Chondrocyte (in vitro differentiated cells): ENCODE results near the gene RALGAPA1. TPM values are rescaled to one million over a fixed set of nuclear protein-coding genes. Genes with fewer than 3 reads are reported as not detected.

Source experiments
- DNase-seq: peaks from one replicate; pipeline ENCODE4 v3.0.0; 2021; ENCODE audit warnings: mixed read lengths, low spot score
- H3K27ac Mint-ChIP-seq: one replicate; pipeline ENCODE4 v1.8.0; 2021; ENCODE audit warnings: mild to moderate bottlenecking, moderate library complexity, mixed read lengths; ENCODE audit not compliant: unreplicated experiment
- H3K27me3 Mint-ChIP-seq: 2 replicates; pipeline ENCODE4 v1.8.0; 2021; ENCODE audit warnings: low read depth, mixed read lengths
- H3K36me3 Mint-ChIP-seq: 2 replicates; pipeline ENCODE4 v1.8.0; 2021; ENCODE audit warnings: low read depth, mixed read lengths
- H3K4me1 Mint-ChIP-seq: 2 replicates; pipeline ENCODE4 v1.8.0; 2021; ENCODE audit warnings: low read depth, mild to moderate bottlenecking, mixed read lengths
- H3K4me3 Mint-ChIP-seq: one replicate; pipeline ENCODE4 v1.8.0; 2021; ENCODE audit warnings: mild to moderate bottlenecking, moderate library complexity, mixed read lengths; ENCODE audit not compliant: unreplicated experiment
- H3K9me3 Mint-ChIP-seq: 2 replicates; pipeline ENCODE4 v1.8.0; 2021; ENCODE audit warnings: low read depth, mixed read lengths
- CTCF ChIP-seq: fragments of 200-600 bp; sonication (generic); IDR thresholded peaks from 2 replicates; pipeline ENCODE4 v1.5.0; 2021; ENCODE audit warnings: antibody characterized with exemption, mild to moderate bottlenecking, moderate library complexity
- total RNA-seq: library from RNA; stranded (reverse); gene quantifications from 3 replicates; pipeline ENCODE4 v1.2.1, GENCODE V29; 2021

The RALGAPA1 gene
- total RNA-seq, 1 donor from 2014 or later, result 33.2 TPM

GRCh38 chr14:35666429-35667043 is 142.6 kb downstream of the RALGAPA1 start:
- Mint-ChIP-seq H3K36me3 (peaks cover 19% of the 10 kb centered on the region), H3K9me3 (no peaks in the 10 kb centered on the region), H3K27me3 (no peaks in the 10 kb centered on the region), H3K4me3 (no peak overlapping the region), H3K4me1 (peaks cover 9% of the 10 kb centered on the region), H3K27ac (no peak overlapping the region)
- no peak for DNase-seq
- TF ChIP-seq CTCF, result no peak

- TF ChIP-seq CTCF, result no peak
- Mint-ChIP-seq H3K27me3 (no peaks in the 10 kb centered on the region), H3K36me3 (peaks cover 15% of the 10 kb centered on the region), H3K4me1 (no peaks in the 10 kb centered on the region), H3K27ac (no peak overlapping the region), H3K9me3 (no peaks in the 10 kb centered on the region), H3K4me3 (no peak overlapping the region)
- no peak for DNase-seq
These were observed 147.2 kb downstream of the RALGAPA1 start for GRCh38 chr14:35661875-35662274.

GRCh38 chr14:35653045-35653444 is 156.1 kb downstream of the RALGAPA1 start:
- no peak for TF ChIP-seq CTCF
- Mint-ChIP-seq H3K4me3 (no peak overlapping the region), H3K36me3 (peaks cover 12% of the 10 kb centered on the region), H3K4me1 (no peaks in the 10 kb centered on the region), H3K27ac (no peak overlapping the region), H3K27me3 (no peaks in the 10 kb centered on the region), H3K9me3 (no peaks in the 10 kb centered on the region)
- DNase-seq, result no peak

GRCh38 chr14:35643513-35643912 is 165.6 kb downstream of the RALGAPA1 start:
- no peak overlapping the region for H3K4me3 Mint-ChIP-seq
- H3K27ac Mint-ChIP-seq, result no peak overlapping the region
- no peak for TF ChIP-seq CTCF
- peaks cover 43% of the 10 kb centered on the region for H3K36me3 Mint-ChIP-seq
- peaks cover 35% of the 10 kb centered on the region for H3K9me3 Mint-ChIP-seq
- H3K4me1 Mint-ChIP-seq, result no peaks in the 10 kb centered on the region
- no peak for DNase-seq
- H3K27me3 Mint-ChIP-seq, result no peaks in the 10 kb centered on the region

GRCh38 chr14:35637851-35638250 is 171.2 kb downstream of the RALGAPA1 start:
- H3K36me3 Mint-ChIP-seq, result peaks cover 41% of the 10 kb centered on the region
- no peaks in the 10 kb centered on the region for H3K27me3 Mint-ChIP-seq
- no peak for TF ChIP-seq CTCF
- no peak for DNase-seq
- no peak overlapping the region for H3K27ac Mint-ChIP-seq
- H3K4me1 Mint-ChIP-seq, result no peaks in the 10 kb centered on the region
- peaks cover 27% of the 10 kb centered on the region for H3K9me3 Mint-ChIP-seq
- H3K4me3 Mint-ChIP-seq, result no peak overlapping the region
